GM06990 (cell line): ENCODE results near the gene STPG3.

Source experiments
- DNase-seq: peaks from one replicate; pipeline ENCODE4 v3.0.0-alpha.2; 2011; ENCODE audit not compliant: insufficient read length; ENCODE audit errors: extremely low read depth
- H3K27me3 ChIP-seq: replicated peaks from 2 replicates; pipeline ENCODE4 v1.6.0; 2011; ENCODE audit warnings: low read length; ENCODE audit not compliant: control insufficient read depth, insufficient read depth
- H3K36me3 ChIP-seq: 2 replicates; pipeline ENCODE4 v1.5.1; 2011; ENCODE audit warnings: low read length; ENCODE audit not compliant: control insufficient read depth, insufficient read depth
- H3K4me3 ChIP-seq: replicated peaks from 2 replicates; pipeline ENCODE4 v1.5.1; 2011; ENCODE audit warnings: low read depth, mild to moderate bottlenecking, control low read depth, low read length
- CTCF ChIP-seq: IDR thresholded peaks from 2 replicates; pipeline ENCODE4 v1.5.1; 2011; ENCODE audit warnings: low read length, control low read depth, mild to moderate bottlenecking, inconsistent platforms; ENCODE audit not compliant: insufficient read depth, poor library complexity, severe bottlenecking

The STPG3 gene

GRCh38 chr9:137278721-137279711, 27.9 kb downstream of the STPG3 start:
- H3K4me3 ChIP-seq = peak overlapping the region; percentile 72
- peak; percentile 18 for DNase-seq
- no peaks in the 10 kb centered on the region for H3K27me3 ChIP-seq

GRCh38 chr9:137279741-137280473, 28.8 kb downstream of the STPG3 start:
- H3K4me3 ChIP-seq = no peak overlapping the region
- no peaks in the 10 kb centered on the region for H3K27me3 ChIP-seq
- H3K36me3 ChIP-seq = peaks cover 11% of the 10 kb centered on the region
- TF ChIP-seq CTCF = no peak
- peak; percentile 27 for DNase-seq

More at GRCh38 chr9:137278721-137279711, 27.9 kb downstream of the STPG3 start:
- peaks cover 14% of the 10 kb centered on the region for H3K36me3 ChIP-seq
- TF ChIP-seq CTCF = no peak

GRCh38 chr9:137280474-137281344, 29.6 kb downstream of the STPG3 start:
- TF ChIP-seq CTCF = no peak
- Histone ChIP-seq H3K4me3 (no peak overlapping the region), H3K27me3 (no peaks in the 10 kb centered on the region), H3K36me3 (peaks cover 11% of the 10 kb centered on the region)
- DNase-seq = no peak

- DNase-seq = no peak
Measured at GRCh38 chr9:137281345-137282116, 30.4 kb downstream of the STPG3 start.

More at GRCh38 chr9:137281345-137282116, 30.4 kb downstream of the STPG3 start:
- peaks cover 11% of the 10 kb centered on the region for H3K36me3 ChIP-seq
- no peak overlapping the region for H3K4me3 ChIP-seq
- TF ChIP-seq CTCF = no peak
- no peaks in the 10 kb centered on the region for H3K27me3 ChIP-seq
